HepG2 (cell line): ENCODE data around the gene ROBO2. TPM values are rescaled to one million over a fixed set of nuclear protein-coding genes. Genes with fewer than 3 reads are reported as not detected.

Source experiments
- ATAC-seq: fragments of 200-7000 bp; cut with Tn5 transposase; 3 replicates; pipeline ENCODE4 v1.9.1; 2020; ENCODE audit warnings: mild to moderate bottlenecking, moderate library complexity
- BruUV-seq: library from RNA; stranded (reverse); fragments of 400-500 nt; replicated peaks from 2 replicates; lab custom pipeline; 2021; lab: Mats Ljungman, UMichigan
- CTCF ChIA-PET: fragments of 300-600 bp; formaldehyde crosslinking; extraction: SDS; loops from one replicate; lab custom pipeline; 2021; ENCODE audit warnings: low total read pairs, inconsistent platforms, low intra/inter-chr PET ratio; lab: Yijun Ruan, JAX
- POLR2A ChIA-PET: fragments of 350-600 bp; sonication (Branson Sonifier 250); formaldehyde crosslinking; loops from one replicate; lab custom pipeline; 2020; ENCODE audit warnings: antibody characterized with exemption, inconsistent platforms; lab: Yijun Ruan, JAX
- DNase-seq: peaks from one replicate; pipeline ENCODE4 v3.0.0-alpha.2; 2015; ENCODE audit warnings: low spot score
- FAIRE-seq: peaks from 3 replicates; lab custom pipeline; 2011; peaks lifted over from hg19 to GRCh38; lab: Jason Lieb, UNC
- H2AFZ ChIP-seq: one replicate; pipeline ENCODE4 v1.6.1; 2011; ENCODE audit warnings: low read length, inconsistent platforms
- H3K27ac ChIP-seq: fragments of 300-600 bp; 3 replicates; pipeline ENCODE4 v1.8.0; 2011; ENCODE audit warnings: mixed run types, mild to moderate bottlenecking, mixed read lengths, low read length, inconsistent platforms; ENCODE audit not compliant: insufficient read depth; ENCODE audit errors: extremely low read length
- H3K27me3 ChIP-seq, 2 experiments: fragments of 200-600 bp in 1 of 2; 2 replicates in 1 of 2; 3 replicates in 1 of 2; pipeline versions ENCODE4 v1.6.0 to v1.8.0; 2011; ENCODE audit warnings: low read length in 2 of 2, mild to moderate bottlenecking in 2 of 2, moderate library complexity in 2 of 2, inconsistent platforms in 1 of 2; ENCODE audit not compliant: insufficient read depth in 2 of 2, control insufficient read depth in 1 of 2
- H3K36me3 ChIP-seq, 2 experiments: fragments of 200-600 bp in 1 of 2; replicated peaks in 1 of 2; 2 replicates in 1 of 2; 3 replicates in 1 of 2; pipeline versions ENCODE4 v1.5.1 to v1.8.0; 2011; ENCODE audit warnings: low read length in 2 of 2, inconsistent platforms in 1 of 2; ENCODE audit not compliant: insufficient read depth in 2 of 2, control insufficient read depth in 1 of 2
- H3K4me1 ChIP-seq: 2 replicates; pipeline ENCODE4 v1.5.1; 2012; ENCODE audit warnings: low read length, inconsistent platforms; ENCODE audit not compliant: insufficient read depth
- H3K4me2 ChIP-seq: 2 replicates; pipeline ENCODE4 v1.6.0; 2011; ENCODE audit warnings: low read depth, low read length, inconsistent platforms
- H3K4me3 ChIP-seq, 3 experiments: fragments of 200-600 bp in 1 of 3; sonication (generic), shearing (Covaris generic) in 1 of 3; replicated peaks in 1 of 3; 2 replicates each; pipeline ENCODE4 v1.5.1; 2011 to 2016; ENCODE audit warnings: low read length in 3 of 3, inconsistent platforms in 2 of 3, low read depth in 2 of 3, mild to moderate bottlenecking in 2 of 3, control low read depth in 1 of 3, mixed read lengths in 1 of 3; ENCODE audit not compliant: insufficient read depth in 1 of 3
- H3K79me2 ChIP-seq: one replicate; pipeline ENCODE4 v1.6.1; 2011; ENCODE audit warnings: low read length, inconsistent platforms; ENCODE audit not compliant: insufficient read depth
- H3K9ac ChIP-seq: 2 replicates; pipeline ENCODE4 v1.6.0; 2011; ENCODE audit warnings: mild to moderate bottlenecking, low read depth, low read length, inconsistent platforms; ENCODE audit not compliant: insufficient read depth
- H3K9me3 ChIP-seq: 2 replicates; pipeline ENCODE4 v1.5.1; 2012; ENCODE audit warnings: mild to moderate bottlenecking, low read length
- H4K20me1 ChIP-seq: 2 replicates; pipeline ENCODE4 v1.6.0; 2011; ENCODE audit warnings: inconsistent platforms, mild to moderate bottlenecking, low read length, moderate library complexity; ENCODE audit not compliant: insufficient read depth
- MLXIP ChIP-seq: sonication (generic); formaldehyde crosslinking; IDR thresholded peaks from 2 replicates; pipeline ENCODE4 v1.9.0; 2021; ENCODE audit warnings: missing genetic modification reagents, borderline replicate concordance
- PRDM15 ChIP-seq: sonication (generic); formaldehyde crosslinking; IDR thresholded peaks from 2 replicates; pipeline ENCODE4 v1.4.0; 2020; ENCODE audit warnings: missing genetic modification reagents
- ZBTB26 ChIP-seq: IDR thresholded peaks from 2 replicates; pipeline ENCODE4 v1.6.1; 2016; ENCODE audit warnings: missing compliant biosample characterization, missing genetic modification reagents, borderline replicate concordance
- ZNF224 ChIP-seq: sonication (generic); formaldehyde crosslinking; IDR thresholded peaks from 2 replicates; pipeline ENCODE4 v1.5.0; 2020; ENCODE audit warnings: mild to moderate bottlenecking, missing genetic modification reagents
- ZNF451 ChIP-seq: sonication (generic); formaldehyde crosslinking; IDR thresholded peaks from 2 replicates; pipeline ENCODE4 v1.5.0; 2020; ENCODE audit warnings: mild to moderate bottlenecking, missing genetic modification reagents
- ZNF891 ChIP-seq: sonication (generic); formaldehyde crosslinking; IDR thresholded peaks from 2 replicates; pipeline ENCODE4 v1.5.0; 2020; ENCODE audit warnings: mild to moderate bottlenecking, missing genetic modification reagents
- WGBS: methylation state at CpG from one replicate; pipeline ENCODE4 v1.1.6; 2017; ENCODE audit warnings: low lambda C conversion rate; 5-methylcytosine and 5-hydroxymethylcytosine counted together
- in situ Hi-C: cut with HindIII; loops from 2 replicates; pipeline ENCODE4 v1.10.0; 2017; ENCODE audit warnings: low pct_unique_long_range_greater_than_20kb; ENCODE audit not compliant: extremely low pct_ligation_motif_present
- intact Hi-C: fragments of 100-400 bp; cut with micrococcal nuclease; formaldehyde crosslinking; loops from one replicate; pipeline ENCODE4 v1.10.0; 2022; ENCODE audit not compliant: unreplicated experiment
- polyA plus RNA-seq, 8 experiments: library from polyadenylated mRNA; depleted of rRNA in 3 of 8; stranded (reverse) in 7 of 8; unstranded in 1 of 8; fragments of >200 nt; fragmentation: Illumina TruSeq in 4 of 8; extraction: Trizol in 4 of 8; gene quantifications; 2 replicates each; pipeline versions ENCODE4 v1.2.1 to v1.2.3, GENCODE V29; 2011 to 2016; ENCODE audit warnings: low read depth in 4 of 8, missing spikeins in 1 of 8, mixed read lengths in 1 of 8; ENCODE audit not compliant: insufficient read depth in 1 of 8
- total RNA-seq, 5 experiments: library from RNA; depleted of rRNA; stranded (reverse); fragments of >200 nt; fragmentation: Illumina TruSeq; extraction: Trizol; gene quantifications; 2 replicates each; pipeline ENCODE4 v1.2.3, GENCODE V29; 2016; ENCODE audit warnings: low read depth in 1 of 5
- TF ChIP-seq, protein P1 (sequence below): sonication (generic); formaldehyde crosslinking; IDR thresholded peaks from 2 replicates; pipeline ENCODE4 v1.5.0; 2020; ENCODE audit warnings: missing genetic modification reagents, mild to moderate bottlenecking, borderline replicate concordance
- TF ChIP-seq, protein P2 (sequence below), 2 experiments: sonication (generic) in 1 of 2; formaldehyde crosslinking in 1 of 2; IDR thresholded peaks; 2 replicates each; pipeline versions ENCODE4 v1.4.0 to v1.6.1; 2016 to 2020; ENCODE audit warnings: borderline replicate concordance in 1 of 2, low read depth in 1 of 2, mild to moderate bottlenecking in 1 of 2, missing genetic modification reagents in 1 of 2

ROBO2 gene
- total and polyA plus RNA-seq, 2 of the 13 experiments (the other 11 are each of a cell fraction or from before 2014, with no cell fraction given): not detected

DNA sequence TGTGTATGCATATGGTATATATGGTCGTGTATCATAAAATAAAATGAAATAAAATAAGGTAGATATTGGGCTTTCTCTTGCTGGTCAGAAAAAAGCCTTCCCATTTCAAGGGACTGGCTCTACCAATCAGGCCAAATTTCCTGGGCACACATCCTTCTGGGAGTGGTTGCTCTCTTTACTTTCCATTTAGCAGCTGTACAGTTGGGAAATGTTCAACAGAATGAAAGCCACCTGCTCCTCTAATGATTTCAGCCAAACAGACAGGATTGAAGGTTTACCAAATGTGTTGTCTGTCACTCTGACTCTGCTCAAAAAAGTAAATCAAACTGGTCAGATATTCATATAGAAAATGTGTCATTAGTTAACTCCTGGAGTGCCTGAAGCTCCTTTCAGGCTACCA lies 380.4 kb downstream of the ROBO2 start:
- POLR2A ChIA-PET: no interaction called here
- BruUV-seq: no TSS peak
- in situ Hi-C loops: no loop called here
- TF ChIP-seq MLXIP (CRISPR knock-in tag): no peak
- TF ChIP-seq ZNF451: no peak
- no peak for TF ChIP-seq ZNF224 (CRISPR knock-in tag)
- TF ChIP-seq ZBTB26 (CRISPR knock-in tag): no peak
- TF ChIP-seq PRDM15: no peak
- no peak for TF ChIP-seq ZNF891 (CRISPR knock-in tag)
- TF ChIP-seq, protein P1, sequence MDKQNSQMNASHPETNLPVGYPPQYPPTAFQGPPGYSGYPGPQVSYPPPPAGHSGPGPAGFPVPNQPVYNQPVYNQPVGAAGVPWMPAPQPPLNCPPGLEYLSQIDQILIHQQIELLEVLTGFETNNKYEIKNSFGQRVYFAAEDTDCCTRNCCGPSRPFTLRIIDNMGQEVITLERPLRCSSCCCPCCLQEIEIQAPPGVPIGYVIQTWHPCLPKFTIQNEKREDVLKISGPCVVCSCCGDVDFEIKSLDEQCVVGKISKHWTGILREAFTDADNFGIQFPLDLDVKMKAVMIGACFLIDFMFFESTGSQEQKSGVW (CRISPR knock-in tag): no peak
- TF ChIP-seq, protein P2, sequence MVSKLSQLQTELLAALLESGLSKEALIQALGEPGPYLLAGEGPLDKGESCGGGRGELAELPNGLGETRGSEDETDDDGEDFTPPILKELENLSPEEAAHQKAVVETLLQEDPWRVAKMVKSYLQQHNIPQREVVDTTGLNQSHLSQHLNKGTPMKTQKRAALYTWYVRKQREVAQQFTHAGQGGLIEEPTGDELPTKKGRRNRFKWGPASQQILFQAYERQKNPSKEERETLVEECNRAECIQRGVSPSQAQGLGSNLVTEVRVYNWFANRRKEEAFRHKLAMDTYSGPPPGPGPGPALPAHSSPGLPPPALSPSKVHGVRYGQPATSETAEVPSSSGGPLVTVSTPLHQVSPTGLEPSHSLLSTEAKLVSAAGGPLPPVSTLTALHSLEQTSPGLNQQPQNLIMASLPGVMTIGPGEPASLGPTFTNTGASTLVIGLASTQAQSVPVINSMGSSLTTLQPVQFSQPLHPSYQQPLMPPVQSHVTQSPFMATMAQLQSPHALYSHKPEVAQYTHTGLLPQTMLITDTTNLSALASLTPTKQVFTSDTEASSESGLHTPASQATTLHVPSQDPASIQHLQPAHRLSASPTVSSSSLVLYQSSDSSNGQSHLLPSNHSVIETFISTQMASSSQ (IDR thresholded peaks at IDR 0.05; ENCODE audit: low read depth): no peak
- TF ChIP-seq, protein P2 (CRISPR knock-in tag; IDR thresholded peaks at IDR 0.05; ENCODE audit: borderline replicate concordance): no peak

More for the DNA sequence above, 380.4 kb downstream of the ROBO2 start:
- H3K79me2 ChIP-seq: no peaks in the 10 kb centered on the region
- no peaks in the 10 kb centered on the region for H3K4me1 ChIP-seq
- CTCF ChIA-PET: no interaction called here
- no peak overlapping the region for H3K4me3 ChIP-seq
- WGBS: 2% methylated on average over 1 of the region's 1 CpG
- no peaks in the 10 kb centered on the region for H4K20me1 ChIP-seq
- H3K9me3 ChIP-seq: no peaks in the 10 kb centered on the region
- H3K27me3 ChIP-seq: no peaks in the 10 kb centered on the region
- ATAC-seq (no peak), FAIRE-seq (no peak), DNase-seq (no peak)
- H3K4me2 ChIP-seq: no peak overlapping the region
- H2AFZ ChIP-seq: no peak overlapping the region
- intact Hi-C loops: no loop called here
- no peaks in the 10 kb centered on the region for H3K36me3 ChIP-seq
- H3K27ac ChIP-seq: no peak overlapping the region
- no peak overlapping the region for H3K9ac ChIP-seq
